ENCODE data around the gene ZC3H14. TPM values are rescaled to one million over a fixed set of nuclear protein-coding genes. Genes with fewer than 3 reads are reported as not detected.

ZC3H14 gene
- total and polyA plus RNA-seq, 10 of the 15 experiments (the other 5 are each of a cell fraction or from before 2014, with no cell fraction given) = 17.9 to 97.1 (median 47.6) TPM

DNA sequence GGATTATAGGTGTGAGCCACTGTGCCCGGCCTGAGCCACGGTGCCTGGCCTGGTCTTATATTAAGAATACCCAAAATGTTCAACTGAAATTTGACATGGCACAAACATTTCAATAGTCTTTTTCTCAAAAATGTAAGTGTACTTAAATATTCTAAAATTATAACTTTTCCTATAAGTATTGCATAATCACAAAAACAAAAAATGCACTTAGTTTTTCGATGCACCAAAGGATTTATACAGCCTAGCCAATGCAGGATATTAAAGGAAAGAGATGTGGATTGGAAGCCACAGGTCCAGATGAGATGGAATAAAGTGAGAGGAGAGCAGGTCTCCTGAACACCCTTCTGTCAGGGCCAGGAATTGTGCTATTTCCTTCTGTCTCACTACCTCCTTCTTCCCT, 62.8 kb downstream of the ZC3H14 start:
- Histone ChIP-seq H2AFZ (ENCODE audit: control insufficient read depth, low read depth, low read length) (no peak overlapping the region), H3K4me1 (ENCODE audit: control insufficient read depth, insufficient read depth, low read length) (no peaks in the 10 kb centered on the region), H3K27ac (ENCODE audit: control insufficient read depth, insufficient read depth) (no peak overlapping the region), H3K4me2 (ENCODE audit: control insufficient read depth, insufficient read depth) (no peak overlapping the region), H3K9me3 (replicated peaks; ENCODE audit: control insufficient read depth, insufficient read depth, low read length) (no peaks in the 10 kb centered on the region), H3K4me3 (no peak overlapping the region), H3K27me3 (replicated peaks in 1 of 2; ENCODE audit: control insufficient read depth in 2 of 2, insufficient read depth in 2 of 2, low read length in 1 of 2) (no peaks in the 10 kb centered on the region), H3K36me3 (ENCODE audit: control insufficient read depth in 2 of 2, insufficient read depth in 2 of 2, low read length in 1 of 2) (no peaks in the 10 kb centered on the region), H3K79me2 (ENCODE audit: control insufficient read depth, insufficient read depth, low read length) (no peaks in the 10 kb centered on the region), H4K20me1 (ENCODE audit: control insufficient read depth, insufficient read depth) (no peaks in the 10 kb centered on the region), H3K9ac (ENCODE audit: control insufficient read depth, insufficient read depth, low read length) (no peak overlapping the region)
- FAIRE-seq (no peak), DNase-seq (ENCODE audit: low read depth, low spot score) (no peak), ATAC-seq (no peak)
- SMC1A ChIA-PET (ENCODE audit: uncharacterized antibody, unreplicated experiment) = no interaction called here
- intact Hi-C loops (cut with micrococcal nuclease; ENCODE audit: unreplicated experiment) (no loop called here), in situ Hi-C loops (cut with MboI) (no loop called here)
- BruUV-seq (replicated peaks) = no TSS peak
- CTCF ChIA-PET = interaction anchor here (0.9 kb wide), 1 partner anchor 43 kb away, joined by 3 read pairs; no protein-coding TSS in a partner anchor
- POLR2A ChIA-PET = no interaction called here
- TF ChIP-seq ZZZ3 (IDR thresholded peaks at IDR 0.05; ENCODE audit: control insufficient read depth, insufficient read length, low read depth) = no peak
- no peak for TF ChIP-seq PAX5 (IDR thresholded peaks at IDR 0.05; ENCODE audit: borderline replicate concordance, low read depth, low read length)
- TF ChIP-seq CHD1 (IDR thresholded peaks at IDR 0.05; ENCODE audit: low read depth, low read length) = no peak
- TF ChIP-seq FOXK2 (IDR thresholded peaks at IDR 0.05) = no peak
- no peak for TF ChIP-seq ZSCAN29 (IDR thresholded peaks at IDR 0.05)
- TF ChIP-seq CHD4 (IDR thresholded peaks at IDR 0.05) = no peak
- no peak for TF ChIP-seq FOS (IDR thresholded peaks at IDR 0.05; ENCODE audit: borderline replicate concordance, extremely low read depth, insufficient read length)
- RAD21 ChIA-PET (ENCODE audit: unreplicated experiment) = no interaction called here
- WGBS (ENCODE audit: insufficient coverage, insufficient replicate concordance, low lambda C conversion rate, missing lambda C conversion rate) = 93% methylated on average over 3 of the region's 3 CpGs

DNA sequence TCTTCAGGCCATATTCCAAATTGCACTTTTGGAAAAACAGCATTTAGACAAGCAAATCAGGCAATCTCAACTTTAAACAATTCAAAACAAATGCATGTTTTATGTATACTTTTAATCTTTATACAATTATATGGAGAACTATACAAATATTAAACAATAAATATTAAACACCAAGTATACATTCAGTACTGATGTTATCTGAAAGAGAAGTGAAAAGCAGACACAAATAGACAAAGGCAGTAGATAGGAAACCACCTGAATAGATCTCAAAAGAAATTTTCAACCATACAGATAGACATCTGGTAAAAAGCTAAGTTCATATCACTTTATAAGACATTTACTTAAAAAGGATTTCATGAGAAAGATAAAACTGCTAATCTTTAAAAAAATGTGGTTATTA, 65.2 kb downstream of the ZC3H14 start:
- Histone ChIP-seq H3K4me3 (no peak overlapping the region), H3K4me1 (ENCODE audit: control insufficient read depth, insufficient read depth, low read length) (no peaks in the 10 kb centered on the region), H3K9ac (ENCODE audit: control insufficient read depth, insufficient read depth, low read length) (no peak overlapping the region), H4K20me1 (ENCODE audit: control insufficient read depth, insufficient read depth) (no peaks in the 10 kb centered on the region), H3K36me3 (ENCODE audit: control insufficient read depth in 2 of 2, insufficient read depth in 2 of 2, low read length in 1 of 2) (no peaks in the 10 kb centered on the region), H3K4me2 (ENCODE audit: control insufficient read depth, insufficient read depth) (no peak overlapping the region), H2AFZ (ENCODE audit: control insufficient read depth, low read depth, low read length) (no peak overlapping the region), H3K9me3 (replicated peaks; ENCODE audit: control insufficient read depth, insufficient read depth, low read length) (no peaks in the 10 kb centered on the region), H3K27ac (ENCODE audit: control insufficient read depth, insufficient read depth) (no peak overlapping the region), H3K27me3 (replicated peaks in 1 of 2; ENCODE audit: control insufficient read depth in 2 of 2, insufficient read depth in 2 of 2, low read length in 1 of 2) (no peaks in the 10 kb centered on the region), H3K79me2 (ENCODE audit: control insufficient read depth, insufficient read depth, low read length) (no peaks in the 10 kb centered on the region)
- DNase-seq (ENCODE audit: low read depth, low spot score) = no peak
- ChIA-PET CTCF (interaction anchor here (1.6 to 2.6 kb wide), 2 partner anchors 9 to 40 kb away, joined by 5 to 10 read pairs; no protein-coding TSS in a partner anchor), SMC1A (ENCODE audit: uncharacterized antibody, unreplicated experiment) (interaction anchor here (0.6 to 2.7 kb wide), 3 partner anchors 15 to 40 kb away, joined by 3 to 7 read pairs (median 3); no protein-coding TSS in a partner anchor), POLR2A (no interaction called here), RAD21 (ENCODE audit: unreplicated experiment) (interaction anchor here (1.0 to 1.7 kb wide), 4 partner anchors 15 to 39 kb away, joined by 3 to 5 read pairs (median 4); no protein-coding TSS in a partner anchor)
- intact Hi-C loops (cut with micrococcal nuclease; ENCODE audit: unreplicated experiment) (no loop called here), in situ Hi-C loops (cut with MboI) (no loop called here)
- no peak for ATAC-seq
- BruUV-seq (replicated peaks) = no TSS peak
- FAIRE-seq = no peak
- TF ChIP-seq KDM1A (IDR thresholded peaks at IDR 0.05; ENCODE audit: borderline replicate concordance) (no peak), PAX5 (IDR thresholded peaks at IDR 0.05; ENCODE audit: borderline replicate concordance, low read depth, low read length) (no peak), GABPA (IDR thresholded peaks at IDR 0.05; ENCODE audit: low read depth) (no peak), RAD21 (IDR thresholded peaks at IDR 0.05; ENCODE audit: insufficient read depth, low read depth, low read length) (no peak), SREBF2 (IDR thresholded peaks at IDR 0.05; ENCODE audit: low read length) (no peak), RUNX3 (IDR thresholded peaks at IDR 0.05; ENCODE audit: low read length) (no peak), SUZ12 (IDR thresholded peaks at IDR 0.05; ENCODE audit: unreplicated experiment) (no peak), EED (IDR thresholded peaks at IDR 0.05; ENCODE audit: low read depth) (no peak), MYC (IDR thresholded peaks at IDR 0.05; ENCODE audit: insufficient read depth, insufficient read length, insufficient replicate concordance, low read length, severe bottlenecking) (no peak), NR2C2 (IDR thresholded peaks at IDR 0.05; ENCODE audit: borderline replicate concordance, control insufficient read depth, insufficient read length, low read depth) (no peak), ZNF592 (IDR thresholded peaks at IDR 0.05) (no peak)

Data from GM12878 (cell line).